ENCODE results near the gene PGP. TPM values are rescaled to one million over a fixed set of nuclear protein-coding genes. Genes with fewer than 3 reads are reported as not detected.

The PGP gene
- total RNA-seq (2022; extraction: Qiagen RNA extraction) = 16.1 to 28.0 TPM (median 27.5 TPM) in 5 replicates

GRCh38 chr16:2214719-2214968 lies at the start of gene PGP:
PGP (minus strand) TSS chr16:2214840; CDS start chr16:2214777, 63 bp downstream.

GRCh38 chr16:2251296-2252111 lies 36.9 kb upstream of the PGP start, which contains the start of gene ECI1:
ECI1 (minus strand) TSS chr16:2251587; CDS start chr16:2251566, 21 bp downstream.

GRCh38 chr16:2236337-2237101 lies 21.9 kb upstream of the PGP start, which contains the start of gene DNASE1L2:
DNASE1L2 (plus strand) TSS chr16:2236444; CDS start chr16:2236817, 373 bp downstream.

GRCh38 chr16:2223221-2223941 lies 8.7 kb upstream of the PGP start, which contains the start of gene E4F1:
E4F1 (plus strand) TSS chr16:2223591; CDS start chr16:2223614, 23 bp downstream.

GRCh38 chr16:2210386-2211365 lies 4.0 kb downstream of the PGP start, which contains the start of gene BRICD5:
BRICD5 (minus strand) TSS chr16:2210863; CDS start chr16:2210833, 30 bp downstream.

GRCh38 chr16:2205104-2205966 lies 9.3 kb downstream of the PGP start, which contains the start of gene MLST8:
MLST8 (plus strand) TSS chr16:2205454; CDS start chr16:2206086, 632 bp downstream.

GRCh38 chr16:2196162-2196980 lies 18.3 kb downstream of the PGP start, which contains the start of gene CASKIN1:
CASKIN1 (minus strand) TSS chr16:2196605; CDS start chr16:2196432, 173 bp downstream.

Other genes starting within 250 kb of the PGP start
- not detected in 5 replicates for gene RNF151, start 248.0 kb downstream of the PGP start, total RNA-seq (2022; extraction: Qiagen RNA extraction)
- gene TBL3, start 242.8 kb downstream of the PGP start, total RNA-seq (2022; extraction: Qiagen RNA extraction) = 30.0 to 38.7 TPM (median 34.9 TPM) in 5 replicates
- 0.12 to 0.18 TPM (median 0.17 TPM) in 5 replicates for gene NOXO1, start 233.4 kb downstream of the PGP start, total RNA-seq (2022; extraction: Qiagen RNA extraction)
- 26.9 to 43.1 TPM (median 39.8 TPM) in 5 replicates for gene GFER, start 230.6 kb downstream of the PGP start, total RNA-seq (2022; extraction: Qiagen RNA extraction)
- 5.7 to 7.4 TPM (median 6.8 TPM) in 5 replicates for gene SYNGR3, start 224.9 kb downstream of the PGP start, total RNA-seq (2022; extraction: Qiagen RNA extraction)
- 35.1 to 67.2 TPM (median 61.5 TPM) in 5 replicates for gene ZNF598, start 205.0 kb downstream of the PGP start, total RNA-seq (2022; extraction: Qiagen RNA extraction)
- gene NPW, start 195.1 kb downstream of the PGP start, total RNA-seq (2022; extraction: Qiagen RNA extraction) = 0.79 to 1.2 TPM (median 1.0 TPM) in 5 replicates
- gene NHERF2, start 187.9 kb downstream of the PGP start, total RNA-seq (2022; extraction: Qiagen RNA extraction) = 45.5 to 66.1 TPM (median 65.3 TPM) in 5 replicates
- 36.7 to 40.8 TPM (median 39.4 TPM) in 5 replicates for gene NTHL1, start 167.0 kb downstream of the PGP start, total RNA-seq (2022; extraction: Qiagen RNA extraction)
- 18.8 to 50.4 TPM (median 40.2 TPM) in 5 replicates for gene TSC2, start 166.9 kb downstream of the PGP start, total RNA-seq (2022; extraction: Qiagen RNA extraction)
- gene PKD1, start 78.9 kb downstream of the PGP start, total RNA-seq (2022; extraction: Qiagen RNA extraction) = 24.4 to 50.2 TPM (median 45.8 TPM) in 5 replicates
- gene RAB26, start 66.2 kb downstream of the PGP start, total RNA-seq (2022; extraction: Qiagen RNA extraction) = 1.5 to 4.0 TPM (median 3.2 TPM) in 5 replicates
- 34.4 to 68.4 TPM (median 62.9 TPM) in 5 replicates for gene TRAF7, start 59.1 kb downstream of the PGP start, total RNA-seq (2022; extraction: Qiagen RNA extraction)
- gene CASKIN1, start 18.2 kb downstream of the PGP start, total RNA-seq (2022; extraction: Qiagen RNA extraction) = 0.21 to 0.58 TPM (median 0.39 TPM) in 5 replicates
- 35.5 to 57.2 TPM (median 52.5 TPM) in 5 replicates for gene MLST8, start 9.4 kb downstream of the PGP start, total RNA-seq (2022; extraction: Qiagen RNA extraction)
- gene BRICD5, start 4.0 kb downstream of the PGP start, total RNA-seq (2022; extraction: Qiagen RNA extraction) = 3.0 to 4.5 TPM (median 3.8 TPM) in 5 replicates
- gene E4F1, start 8.8 kb upstream of the PGP start, total RNA-seq (2022; extraction: Qiagen RNA extraction) = 14.1 to 26.2 TPM (median 24.4 TPM) in 5 replicates
- gene DNASE1L2, start 21.6 kb upstream of the PGP start, total RNA-seq (2022; extraction: Qiagen RNA extraction) = 0.54 to 1.3 TPM (median 1.1 TPM) in 5 replicates
- 47.2 to 75.5 TPM (median 70.7 TPM) in 5 replicates for gene ECI1, start 36.7 kb upstream of the PGP start, total RNA-seq (2022; extraction: Qiagen RNA extraction)
- 258 to 289 TPM (median 262 TPM) in 5 replicates for gene RNPS1, start 53.3 kb upstream of the PGP start, total RNA-seq (2022; extraction: Qiagen RNA extraction)
- 15.9 to 23.7 TPM (median 20.9 TPM) in 5 replicates for gene ABCA3, start 125.9 kb upstream of the PGP start, total RNA-seq (2022; extraction: Qiagen RNA extraction)
- 16.9 to 25.5 TPM (median 24.8 TPM) in 5 replicates for gene CCNF, start 214.6 kb upstream of the PGP start, total RNA-seq (2022; extraction: Qiagen RNA extraction)
- 13.0 to 19.3 TPM (median 17.4 TPM) in 5 replicates for gene TEDC2, start 245.3 kb upstream of the PGP start, total RNA-seq (2022; extraction: Qiagen RNA extraction)